Smooth muscle cell (in vitro differentiated cells): ENCODE results near the gene CLIP2. TPM values are rescaled to one million over a fixed set of nuclear protein-coding genes. Genes with fewer than 3 reads are reported as not detected.

ENCODE experiments used
- DNase-seq: peaks from one replicate; lab custom pipeline; 2025; ENCODE audit not compliant: unreplicated experiment; lab: John Stamatoyannopoulos, UW
- H2AFZ ChIP-seq: fragments of 200-600 bp; sonication (generic); 2 replicates; pipeline ENCODE4 v1.6.0; 2016; ENCODE audit warnings: antibody characterized with exemption, low read depth, mild to moderate bottlenecking
- H3F3A ChIP-seq: fragments of 200-600 bp; sonication (generic); 2 replicates; pipeline ENCODE4 v1.6.0; 2017; ENCODE audit warnings: antibody characterized with exemption, low read depth
- H3K27ac ChIP-seq: fragments of 200-600 bp; sonication (generic); 2 replicates; pipeline ENCODE4 v1.5.1; 2016; ENCODE audit warnings: low read depth, mild to moderate bottlenecking
- H3K27me3 ChIP-seq: fragments of 200-600 bp; sonication (generic); 2 replicates; pipeline ENCODE4 v1.6.1; 2016; ENCODE audit warnings: low read depth, mild to moderate bottlenecking
- H3K36me3 ChIP-seq: fragments of 200-600 bp; sonication (generic); 2 replicates; pipeline ENCODE4 v1.5.1; 2016; ENCODE audit warnings: low read depth
- H3K4me1 ChIP-seq: fragments of 200-600 bp; sonication (generic); 2 replicates; pipeline ENCODE4 v1.5.1; 2016; ENCODE audit warnings: low read depth
- H3K4me2 ChIP-seq: fragments of 200-600 bp; sonication (generic); 2 replicates; pipeline ENCODE4 v1.6.0; 2016; ENCODE audit warnings: mild to moderate bottlenecking
- H3K4me3 ChIP-seq: fragments of 200-600 bp; sonication (generic); 2 replicates; pipeline ENCODE4 v1.5.1; 2016; ENCODE audit warnings: mild to moderate bottlenecking
- H3K79me2 ChIP-seq: fragments of 200-600 bp; sonication (generic); 2 replicates; pipeline ENCODE4 v1.6.0; 2016; ENCODE audit warnings: low read depth, mild to moderate bottlenecking
- H3K9ac ChIP-seq: fragments of 200-600 bp; sonication (generic); 2 replicates; pipeline ENCODE4 v1.6.0; 2016; ENCODE audit warnings: low read depth
- H3K9me3 ChIP-seq: fragments of 200-600 bp; sonication (generic); replicated peaks from 2 replicates; pipeline ENCODE4 v1.5.1; 2016; ENCODE audit warnings: low read depth
- H4K20me1 ChIP-seq: fragments of 200-600 bp; sonication (generic); 2 replicates; pipeline ENCODE4 v1.6.0; 2016; ENCODE audit warnings: low read depth
- CTCF ChIP-seq: fragments of 200-600 bp; sonication (generic); IDR thresholded peaks from 2 replicates; pipeline ENCODE4 v1.5.1; 2017; ENCODE audit warnings: borderline replicate concordance, mild to moderate bottlenecking, antibody characterized with exemption; ENCODE audit not compliant: insufficient read depth, poor library complexity, severe bottlenecking
- WGBS: methylation state at CpG from one replicate; pipeline ENCODE4 v1.1.7; 2016; ENCODE audit warnings: low lambda C conversion rate; 5-methylcytosine and 5-hydroxymethylcytosine counted together
- polyA plus RNA-seq: library from polyadenylated mRNA; unstranded; fragments of >200 nt; fragmentation: Nextera tagmentation; extraction: Ambion mirVana; gene quantifications from 2 replicates; pipeline ENCODE4 v1.2.1, GENCODE V29; 2016
- total RNA-seq: library from RNA; depleted of rRNA; stranded (reverse); fragments of >200 nt; gene quantifications from 2 replicates; pipeline ENCODE4 v1.2.3, GENCODE V29; 2014

The CLIP2 gene
- total and polyA plus RNA-seq, 2 experiments from 2014 or later = 12.1 to 23.3 TPM

DNA sequence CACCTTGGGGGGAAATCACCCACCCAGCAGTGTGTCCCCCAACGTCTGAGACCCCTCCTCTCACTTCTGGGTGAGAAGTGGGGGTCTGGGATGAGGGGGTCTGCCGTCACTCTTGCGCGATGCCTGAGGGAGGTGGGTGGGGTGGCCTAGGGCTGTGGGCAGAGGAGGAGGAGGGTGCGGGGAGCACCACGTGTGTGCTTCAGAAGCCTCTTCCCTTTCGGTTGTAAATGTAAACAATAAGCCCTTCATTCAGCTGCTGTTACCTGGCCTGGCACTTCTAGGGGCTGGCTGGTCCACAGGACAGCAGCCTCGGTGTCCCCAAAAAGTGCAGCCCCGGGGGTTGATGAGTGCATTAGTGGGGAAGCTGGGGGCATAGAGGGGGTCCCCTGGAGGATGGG, 1.3 kb downstream of the CLIP2 start:
- peaks cover 56% of the 10 kb centered on the region for H4K20me1 ChIP-seq
- H2AFZ ChIP-seq = no peak overlapping the region
- H3K79me2 ChIP-seq = peaks cover 61% of the 10 kb centered on the region

GRCh38 chr7:74290981-74291441, 1.8 kb downstream of the CLIP2 start:
- no peak for DNase-seq
- H3F3A ChIP-seq = no peaks in the 10 kb centered on the region
- TF ChIP-seq CTCF = no peak
- WGBS = 74% methylated on average over 10 of the region's 10 CpGs
- H3K36me3 ChIP-seq = no peaks in the 10 kb centered on the region
- H3K27ac ChIP-seq = no peak overlapping the region
- no peaks in the 10 kb centered on the region for H3K27me3 ChIP-seq
- H3K4me3 ChIP-seq = peak overlapping the region; percentile 93
- peak overlapping the region; percentile 98 for H3K4me2 ChIP-seq
- H4K20me1 ChIP-seq = peaks cover 60% of the 10 kb centered on the region
- H2AFZ ChIP-seq = no peak overlapping the region
- H3K9me3 ChIP-seq = no peaks in the 10 kb centered on the region
- H3K79me2 ChIP-seq = peaks cover 65% of the 10 kb centered on the region
- no peak overlapping the region for H3K9ac ChIP-seq
- no peaks in the 10 kb centered on the region for H3K4me1 ChIP-seq

More for the DNA sequence above, 1.3 kb downstream of the CLIP2 start:
- 28% methylated on average over 7 of the region's 9 CpGs for WGBS
- H3K4me2 ChIP-seq = peak overlapping the region; percentile 98
- no peaks in the 10 kb centered on the region for H3K4me1 ChIP-seq
- TF ChIP-seq CTCF = no peak
- peak overlapping the region; percentile 93 for H3K4me3 ChIP-seq
- H3K9me3 ChIP-seq = no peaks in the 10 kb centered on the region
- H3K36me3 ChIP-seq = no peaks in the 10 kb centered on the region
- no peak for DNase-seq
- no peaks in the 10 kb centered on the region for H3K27me3 ChIP-seq
- no peak overlapping the region for H3K27ac ChIP-seq
- no peaks in the 10 kb centered on the region for H3F3A ChIP-seq
- H3K9ac ChIP-seq = peak overlapping the region; percentile 90

- Histone ChIP-seq H3K9ac (no peak overlapping the region), H3F3A (no peaks in the 10 kb centered on the region), H3K4me3 (no peak overlapping the region), H3K27ac (no peak overlapping the region), H3K4me1 (no peaks in the 10 kb centered on the region), H4K20me1 (peaks cover 66% of the 10 kb centered on the region), H3K36me3 (no peaks in the 10 kb centered on the region), H3K4me2 (no peak overlapping the region), H3K9me3 (no peaks in the 10 kb centered on the region), H2AFZ (no peak overlapping the region), H3K27me3 (no peaks in the 10 kb centered on the region), H3K79me2 (peaks cover 70% of the 10 kb centered on the region)
- 92% methylated on average over 5 of the region's 5 CpGs for WGBS
- TF ChIP-seq CTCF = no peak
- no peak for DNase-seq
Measured at GRCh38 chr7:74291535-74291934, 2.3 kb downstream of the CLIP2 start.
